GM12872 (cell line): ENCODE measurements around the gene SLC25A42.

Experiments
- CTCF ChIP-seq: IDR thresholded peaks from 3 replicates; pipeline ENCODE4 v1.5.1; 2011; ENCODE audit warnings: low read depth, mild to moderate bottlenecking, low read length, moderate library complexity; ENCODE audit not compliant: insufficient read depth

Gene SLC25A42

GRCh38 chr19:19031891-19032290 lies 31.9 kb upstream of the SLC25A42 start:
- TF ChIP-seq CTCF: no peak

- TF ChIP-seq CTCF: no peak
These were observed 31.2 kb upstream of the SLC25A42 start for GRCh38 chr19:19032420-19033175.

- no peak for TF ChIP-seq CTCF
These were observed 30.7 kb upstream of the SLC25A42 start for GRCh38 chr19:19033176-19033425.

- TF ChIP-seq CTCF: no peak
These were observed 30.2 kb upstream of the SLC25A42 start, which contains the start of the genes ARMC6 and SUGP2 for GRCh38 chr19:19033426-19034203. TSS of gene ARMC6 (plus strand) at chr19:19033603. CDS start at chr19:19034210, 607 bp downstream. TSS of gene SUGP2 (minus strand) at chr19:19033517. CDS start at chr19:19031071, 2,446 bp downstream.

GRCh38 chr19:19034204-19034624 lies 29.6 kb upstream of the SLC25A42 start:
- TF ChIP-seq CTCF: no peak

- no peak for TF ChIP-seq CTCF
These were observed 23.9 kb upstream of the SLC25A42 start for GRCh38 chr19:19039901-19040300.

GRCh38 chr19:19040417-19040816 lies 23.4 kb upstream of the SLC25A42 start:
- no peak for TF ChIP-seq CTCF
